Kidney epithelial cell (primary cell): ENCODE data around the gene PLXNA2. TPM values are rescaled to one million over a fixed set of nuclear protein-coding genes. Genes with fewer than 3 reads are reported as not detected.

Experiments
- DNase-seq: peaks from one replicate; pipeline ENCODE4 v3.0.0-alpha.2; 2010; ENCODE audit warnings: low read depth
- H3K27me3 ChIP-seq: 2 replicates; pipeline ENCODE4 v1.6.0; 2011; ENCODE audit warnings: low read length; ENCODE audit not compliant: control insufficient read depth, insufficient read depth
- H3K36me3 ChIP-seq: 2 replicates; pipeline ENCODE4 v1.5.1; 2011; ENCODE audit warnings: low read length; ENCODE audit not compliant: control insufficient read depth, insufficient read depth
- H3K4me3 ChIP-seq: 2 replicates; pipeline ENCODE4 v1.5.1; 2011; ENCODE audit warnings: low read depth, mild to moderate bottlenecking, control low read depth, low read length
- total RNA-seq: library from RNA; depleted of rRNA; stranded (reverse); fragments of >200 nt; gene quantifications from 2 replicates; pipeline ENCODE4 v1.2.3, GENCODE V29; 2015
- TF ChIP-seq, protein P1 (sequence below): IDR thresholded peaks from 2 replicates; pipeline ENCODE4 v1.5.1; 2011; ENCODE audit warnings: mild to moderate bottlenecking, moderate library complexity, low read length, control low read depth, inconsistent platforms; ENCODE audit not compliant: insufficient read depth, poor library complexity, severe bottlenecking

Gene PLXNA2
- total RNA-seq, 1 donor from 2014 or later: 6.9 TPM

DNA sequence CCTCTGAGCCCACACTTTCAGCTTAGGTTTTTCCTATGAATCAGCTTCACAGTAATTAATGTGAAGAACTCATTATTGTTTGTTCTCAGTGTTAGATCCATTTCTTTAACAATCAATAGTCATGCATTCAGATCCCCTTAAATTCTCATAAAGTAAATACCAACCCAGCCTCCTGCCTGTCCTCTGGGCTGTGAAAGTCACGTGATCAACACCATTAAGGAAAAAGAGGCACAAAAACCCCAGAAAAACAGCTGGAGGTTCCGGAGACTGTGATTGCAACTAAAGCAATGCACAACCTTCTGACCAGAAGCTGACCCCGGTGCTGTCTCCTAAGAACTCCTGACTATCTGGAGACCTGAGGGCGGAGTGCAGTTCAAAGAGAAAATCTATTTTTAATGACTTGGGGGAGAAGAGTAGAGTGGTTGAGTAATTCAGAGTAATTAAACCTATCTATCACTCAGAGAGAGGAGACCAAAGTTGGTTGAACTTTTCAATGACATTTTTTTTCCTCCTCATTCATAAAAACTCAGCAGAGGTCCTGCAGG lies 132.5 kb downstream of the PLXNA2 start:
- H3K27me3 ChIP-seq: no peaks in the 10 kb centered on the region

DNA sequence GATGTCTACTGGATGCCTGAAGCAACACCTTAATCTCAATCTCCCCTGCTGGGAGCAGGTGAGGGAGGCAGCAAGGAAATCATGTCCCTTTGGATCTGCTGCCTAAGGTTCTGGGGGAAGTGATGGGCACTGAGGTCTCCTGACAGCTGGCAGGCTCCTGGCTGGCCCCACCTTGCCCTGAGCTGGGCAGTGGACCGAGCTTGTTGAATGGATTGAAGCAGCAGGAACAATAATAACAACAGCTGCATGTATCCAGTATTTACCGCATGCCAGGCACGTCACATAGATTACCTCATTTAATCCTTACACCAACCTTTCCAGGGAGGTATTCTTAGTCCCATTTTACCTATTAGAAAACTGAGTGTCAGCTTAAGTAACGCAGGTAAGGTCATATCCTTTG lies 133.9 kb downstream of the PLXNA2 start:
- TF ChIP-seq, protein P1, sequence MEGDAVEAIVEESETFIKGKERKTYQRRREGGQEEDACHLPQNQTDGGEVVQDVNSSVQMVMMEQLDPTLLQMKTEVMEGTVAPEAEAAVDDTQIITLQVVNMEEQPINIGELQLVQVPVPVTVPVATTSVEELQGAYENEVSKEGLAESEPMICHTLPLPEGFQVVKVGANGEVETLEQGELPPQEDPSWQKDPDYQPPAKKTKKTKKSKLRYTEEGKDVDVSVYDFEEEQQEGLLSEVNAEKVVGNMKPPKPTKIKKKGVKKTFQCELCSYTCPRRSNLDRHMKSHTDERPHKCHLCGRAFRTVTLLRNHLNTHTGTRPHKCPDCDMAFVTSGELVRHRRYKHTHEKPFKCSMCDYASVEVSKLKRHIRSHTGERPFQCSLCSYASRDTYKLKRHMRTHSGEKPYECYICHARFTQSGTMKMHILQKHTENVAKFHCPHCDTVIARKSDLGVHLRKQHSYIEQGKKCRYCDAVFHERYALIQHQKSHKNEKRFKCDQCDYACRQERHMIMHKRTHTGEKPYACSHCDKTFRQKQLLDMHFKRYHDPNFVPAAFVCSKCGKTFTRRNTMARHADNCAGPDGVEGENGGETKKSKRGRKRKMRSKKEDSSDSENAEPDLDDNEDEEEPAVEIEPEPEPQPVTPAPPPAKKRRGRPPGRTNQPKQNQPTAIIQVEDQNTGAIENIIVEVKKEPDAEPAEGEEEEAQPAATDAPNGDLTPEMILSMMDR: no peak
- Histone ChIP-seq H3K27me3 (no peaks in the 10 kb centered on the region), H3K36me3 (no peaks in the 10 kb centered on the region), H3K4me3 (no peak overlapping the region)
- DNase-seq: no peak

More for the DNA sequence above, 132.5 kb downstream of the PLXNA2 start:
- no peak overlapping the region for H3K4me3 ChIP-seq
- no peaks in the 10 kb centered on the region for H3K36me3 ChIP-seq
- TF ChIP-seq, protein P1: no peak
- DNase-seq: no peak

DNA sequence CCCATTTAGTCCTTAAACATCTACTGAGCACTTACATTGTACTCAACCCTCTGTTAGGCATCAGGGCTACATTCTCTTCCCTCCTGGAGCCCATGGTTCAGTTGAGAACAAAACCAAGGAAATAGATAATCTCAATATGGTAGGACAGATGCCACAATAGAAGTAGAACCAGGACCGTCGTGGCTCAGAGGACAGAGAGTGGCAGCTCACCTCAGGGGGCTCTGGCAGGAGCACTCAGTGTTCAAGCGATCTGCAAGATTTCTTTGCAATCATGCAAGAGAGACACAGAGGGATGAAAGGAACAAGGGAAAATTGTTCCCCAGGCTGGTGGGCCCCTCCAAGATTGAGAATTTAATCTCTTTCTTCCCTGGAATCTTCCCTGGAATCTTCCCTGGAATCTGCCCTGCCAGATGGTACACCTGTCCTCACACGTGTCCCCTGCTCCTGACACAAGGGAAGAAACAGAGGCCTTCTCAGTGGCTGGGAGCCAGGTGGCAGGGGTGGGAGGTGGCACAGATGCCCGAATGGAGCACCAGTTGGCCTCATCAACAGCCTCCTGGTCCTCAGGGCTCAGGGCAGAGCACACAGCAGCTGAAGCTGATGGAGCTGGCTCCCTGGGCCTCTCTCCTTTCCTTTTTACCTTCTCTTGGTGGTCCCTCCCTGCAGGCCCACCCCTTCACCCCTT lies 135.4 kb downstream of the PLXNA2 start:
- no peak overlapping the region for H3K4me3 ChIP-seq
- no peaks in the 10 kb centered on the region for H3K27me3 ChIP-seq
- DNase-seq: no peak
- TF ChIP-seq, protein P1: no peak
- H3K36me3 ChIP-seq: no peaks in the 10 kb centered on the region

DNA sequence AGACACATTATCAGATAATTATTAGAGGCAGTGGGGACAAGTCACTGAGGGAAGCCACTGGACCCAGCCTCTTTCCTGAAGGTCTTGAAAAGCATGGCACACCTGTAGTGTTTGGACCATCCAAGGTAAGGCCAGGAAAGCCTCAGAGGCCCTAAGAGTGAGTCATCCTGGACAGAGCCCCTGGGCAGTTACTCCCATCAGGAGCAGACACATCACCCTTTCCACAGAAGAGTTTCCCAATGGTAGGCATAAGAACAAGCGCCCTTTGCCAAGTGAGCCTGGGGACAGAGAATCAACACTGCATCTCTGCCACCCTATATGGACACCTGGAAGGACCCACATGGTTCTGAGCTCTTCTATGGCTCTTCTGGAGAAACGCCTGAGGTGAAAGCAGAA lies 136.0 kb downstream of the PLXNA2 start:
- TF ChIP-seq, protein P1: no peak
- no peak overlapping the region for H3K4me3 ChIP-seq
- H3K36me3 ChIP-seq: no peaks in the 10 kb centered on the region
- DNase-seq: peak; percentile 19
- H3K27me3 ChIP-seq: no peaks in the 10 kb centered on the region

DNA sequence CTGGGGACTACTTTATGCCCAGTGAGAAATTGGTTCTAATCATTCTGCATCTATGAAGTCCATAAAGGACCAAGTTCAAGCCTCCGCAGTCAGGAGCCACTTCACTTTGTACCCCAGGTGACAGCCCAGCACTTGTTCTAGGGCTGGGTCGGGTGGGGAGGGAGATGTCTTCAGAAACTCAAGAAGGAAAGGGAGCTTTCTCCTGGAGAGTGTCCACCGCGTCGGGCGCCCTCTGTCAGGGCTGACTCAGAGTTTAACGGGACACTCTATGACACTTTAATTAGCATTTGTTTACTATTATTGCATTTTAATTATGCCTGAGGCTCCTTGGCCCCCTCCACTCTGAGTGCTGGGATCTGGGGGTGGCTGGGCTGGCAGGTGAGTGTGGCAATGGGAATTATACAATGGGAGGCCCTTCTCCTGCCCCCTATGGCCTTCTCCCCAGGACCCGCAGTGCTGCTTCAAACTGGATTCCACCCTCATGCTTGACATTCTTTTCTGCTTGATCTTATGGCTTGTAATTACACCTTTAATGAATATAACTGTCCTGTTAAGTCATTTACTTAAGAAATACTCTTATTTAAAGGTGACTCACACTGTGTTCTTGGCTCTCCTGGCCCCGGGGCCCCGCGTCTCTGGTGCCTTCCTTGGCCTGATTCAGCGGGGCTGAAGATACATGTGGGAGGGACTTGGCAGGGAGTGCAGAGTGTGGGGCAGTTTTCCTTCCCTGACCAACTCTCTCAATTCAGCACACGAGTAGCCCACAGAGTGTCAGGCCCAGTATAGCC lies 136.6 kb downstream of the PLXNA2 start:
- DNase-seq: peak; percentile 61
- TF ChIP-seq, protein P1: no peak
- no peak overlapping the region for H3K4me3 ChIP-seq
- H3K36me3 ChIP-seq: no peaks in the 10 kb centered on the region
- H3K27me3 ChIP-seq: no peaks in the 10 kb centered on the region
